K562 (cell line): ENCODE data around the gene PPP6C. TPM values are rescaled to one million over a fixed set of nuclear protein-coding genes. Genes with fewer than 3 reads are reported as not detected.

ENCODE experiments used
- CBX1 ChIP-seq: sonication (generic); IDR thresholded peaks from 2 replicates; pipeline ENCODE4 v1.6.1; 2016; ENCODE audit warnings: antibody characterized with exemption, low read depth, mild to moderate bottlenecking
- HSF4 ChIP-seq: fragments of 250-450 bp; sonication (Bioruptor Pico); IDR thresholded peaks from 2 replicates; pipeline ENCODE4 v2.1.2; 2022; ENCODE audit warnings: mild to moderate bottlenecking, moderate library complexity, borderline replicate concordance
- IFI16 ChIP-seq: fragments of 250-450 bp; sonication (Bioruptor Pico); IDR thresholded peaks from 2 replicates; pipeline ENCODE4 v2.1.2; 2022; ENCODE audit warnings: mild to moderate bottlenecking, inconsistent platforms
- NFRKB ChIP-seq: fragments of 450-650 bp; IDR thresholded peaks from 2 replicates; pipeline ENCODE4 v1.6.1; 2016; ENCODE audit warnings: low read depth
- NR4A1 ChIP-seq, 2 experiments: fragments of 250-450 bp in 1 of 2; fragments of 450-650 bp in 1 of 2; sonication (Bioruptor Pico) in 1 of 2; IDR thresholded peaks; 2 replicates each; pipeline versions ENCODE4 v1.4.0 to v1.6.1; 2016 to 2020; ENCODE audit warnings: mild to moderate bottlenecking in 2 of 2, missing compliant biosample characterization in 1 of 2, missing genetic modification characterization in 1 of 2, moderate library complexity in 1 of 2
- YY1 ChIP-seq, 3 experiments: IDR thresholded peaks; 2 replicates each; pipeline ENCODE4 v1.6.1; 2011; ENCODE audit warnings: low read length in 2 of 3, mild to moderate bottlenecking in 2 of 3, moderate library complexity in 2 of 3, borderline replicate concordance in 1 of 3, control low read depth in 1 of 3, low read depth in 1 of 3; ENCODE audit not compliant: insufficient read depth in 3 of 3, insufficient replicate concordance in 2 of 3, control insufficient read depth in 1 of 3, insufficient read length in 1 of 3; ENCODE audit errors: extremely low read depth in 1 of 3
- polyA plus RNA-seq, 8 experiments: library from polyadenylated mRNA; depleted of rRNA in 4 of 8; stranded (reverse) in 5 of 8; unstranded in 3 of 8; fragments of >200 nt; fragmentation: Nextera tagmentation in 2 of 8; fragmentation: Illumina TruSeq in 1 of 8; extraction: Ambion mirVana in 2 of 8; extraction: Trizol in 1 of 8; gene quantifications; 2 replicates each; pipeline versions ENCODE4 v1.2.1 to v1.2.3, GENCODE V29; 2011 to 2014; ENCODE audit warnings: inconsistent platforms in 1 of 8, missing spikeins in 1 of 8
- total RNA-seq, 7 experiments: library from RNA; depleted of rRNA in 6 of 7; stranded (reverse); fragments of >200 nt in 6 of 7; fragmentation: Illumina TruSeq in 2 of 7; extraction: Trizol in 2 of 7; gene quantifications; 2 replicates each; pipeline versions ENCODE4 v1.2.1 to v1.2.3, GENCODE V29; 2011 to 2021; ENCODE audit warnings: low replicate concordance in 1 of 7
- TF ChIP-seq, protein P1 (sequence below): fragments of 250-450 bp; sonication (Bioruptor Pico); IDR thresholded peaks from 2 replicates; pipeline ENCODE4 v1.9.0; 2021; ENCODE audit warnings: mild to moderate bottlenecking, inconsistent platforms
- TF ChIP-seq, protein P2 (sequence below): fragments of 450-650 bp; conservative IDR thresholded peaks from 2 replicates; pipeline ENCODE4 v1.6.1; 2016; ENCODE audit warnings: missing genetic modification characterization, low read depth, mild to moderate bottlenecking, control low read depth, missing compliant biosample characterization
- TF ChIP-seq, protein P3 (sequence below): sonication (generic); formaldehyde crosslinking; IDR thresholded peaks from 2 replicates; pipeline ENCODE4 v1.8.1; 2023; ENCODE audit warnings: mild to moderate bottlenecking, missing genetic modification reagents

The PPP6C gene
- total and polyA plus RNA-seq, 9 of the 15 experiments (the other 6 are each of a cell fraction or from before 2014, with no cell fraction given) = 18.8 to 44.8 (median 38.3) TPM

DNA sequence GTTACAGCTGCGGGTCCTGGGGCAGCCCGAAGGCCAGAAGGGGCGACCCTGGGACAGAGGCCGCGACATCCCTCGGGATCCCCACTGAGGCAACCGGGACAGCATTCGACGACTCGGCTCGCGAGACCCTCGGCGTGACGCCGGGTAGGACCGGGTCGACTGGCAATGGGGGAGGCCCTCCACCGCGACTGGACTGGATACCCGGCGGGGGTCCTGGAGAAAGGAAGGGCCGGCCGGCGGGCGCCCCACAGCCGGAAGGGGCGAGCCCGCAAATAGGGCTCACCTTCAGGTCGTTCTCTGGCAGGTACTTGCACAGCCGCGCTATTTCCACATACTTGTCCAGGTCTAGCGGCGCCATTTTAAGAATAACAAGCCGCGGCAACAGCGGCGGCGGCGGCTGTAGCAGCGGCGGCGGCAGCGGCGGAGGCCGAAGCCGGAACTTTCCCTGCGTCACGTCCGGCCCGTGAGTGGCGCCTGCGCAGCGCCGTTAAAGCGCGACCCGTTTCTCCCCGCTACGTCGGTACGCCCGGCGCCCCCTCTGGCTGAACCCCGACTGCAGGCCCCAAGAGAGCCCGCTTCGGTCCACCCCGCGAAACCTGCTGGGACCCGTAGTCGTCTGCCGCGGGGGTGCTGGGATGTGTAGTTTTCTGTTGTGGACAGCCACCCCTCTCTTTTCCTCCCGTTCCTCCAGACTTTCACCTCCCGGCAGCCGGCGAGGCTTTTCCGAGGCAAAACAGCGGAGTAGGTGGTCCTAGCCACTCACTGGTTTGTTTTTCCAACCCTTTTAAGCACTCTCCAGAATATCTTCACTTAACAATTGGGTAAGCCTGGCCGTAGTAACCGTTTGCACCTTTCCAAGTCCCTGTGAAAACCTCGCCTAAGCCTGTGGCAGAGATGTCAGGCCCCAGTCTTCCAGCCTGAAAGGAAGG lies at the start of gene PPP6C (continued):
- TF ChIP-seq, protein P1, sequence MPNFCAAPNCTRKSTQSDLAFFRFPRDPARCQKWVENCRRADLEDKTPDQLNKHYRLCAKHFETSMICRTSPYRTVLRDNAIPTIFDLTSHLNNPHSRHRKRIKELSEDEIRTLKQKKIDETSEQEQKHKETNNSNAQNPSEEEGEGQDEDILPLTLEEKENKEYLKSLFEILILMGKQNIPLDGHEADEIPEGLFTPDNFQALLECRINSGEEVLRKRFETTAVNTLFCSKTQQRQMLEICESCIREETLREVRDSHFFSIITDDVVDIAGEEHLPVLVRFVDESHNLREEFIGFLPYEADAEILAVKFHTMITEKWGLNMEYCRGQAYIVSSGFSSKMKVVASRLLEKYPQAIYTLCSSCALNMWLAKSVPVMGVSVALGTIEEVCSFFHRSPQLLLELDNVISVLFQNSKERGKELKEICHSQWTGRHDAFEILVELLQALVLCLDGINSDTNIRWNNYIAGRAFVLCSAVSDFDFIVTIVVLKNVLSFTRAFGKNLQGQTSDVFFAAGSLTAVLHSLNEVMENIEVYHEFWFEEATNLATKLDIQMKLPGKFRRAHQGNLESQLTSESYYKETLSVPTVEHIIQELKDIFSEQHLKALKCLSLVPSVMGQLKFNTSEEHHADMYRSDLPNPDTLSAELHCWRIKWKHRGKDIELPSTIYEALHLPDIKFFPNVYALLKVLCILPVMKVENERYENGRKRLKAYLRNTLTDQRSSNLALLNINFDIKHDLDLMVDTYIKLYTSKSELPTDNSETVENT (CRISPR knock-in tag) = 0 out of 2 replicates have a peak, but pooled peaks have one; percentile 47
- TF ChIP-seq IFI16 (CRISPR knock-in tag) = no peak
- no peak for TF ChIP-seq NR4A1 (CRISPR knock-in tag; IDR thresholded peaks at IDR 0.05)
- TF ChIP-seq NR4A1 (tag; IDR thresholded peaks at IDR 0.05) = no peak
- TF ChIP-seq, protein P2, sequence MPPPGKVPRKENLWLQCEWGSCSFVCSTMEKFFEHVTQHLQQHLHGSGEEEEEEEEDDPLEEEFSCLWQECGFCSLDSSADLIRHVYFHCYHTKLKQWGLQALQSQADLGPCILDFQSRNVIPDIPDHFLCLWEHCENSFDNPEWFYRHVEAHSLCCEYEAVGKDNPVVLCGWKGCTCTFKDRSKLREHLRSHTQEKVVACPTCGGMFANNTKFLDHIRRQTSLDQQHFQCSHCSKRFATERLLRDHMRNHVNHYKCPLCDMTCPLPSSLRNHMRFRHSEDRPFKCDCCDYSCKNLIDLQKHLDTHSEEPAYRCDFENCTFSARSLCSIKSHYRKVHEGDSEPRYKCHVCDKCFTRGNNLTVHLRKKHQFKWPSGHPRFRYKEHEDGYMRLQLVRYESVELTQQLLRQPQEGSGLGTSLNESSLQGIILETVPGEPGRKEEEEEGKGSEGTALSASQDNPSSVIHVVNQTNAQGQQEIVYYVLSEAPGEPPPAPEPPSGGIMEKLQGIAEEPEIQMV (tag) = peak; percentile 78; the same call in 1 of the 2 replicates
- TF ChIP-seq, protein P3, sequence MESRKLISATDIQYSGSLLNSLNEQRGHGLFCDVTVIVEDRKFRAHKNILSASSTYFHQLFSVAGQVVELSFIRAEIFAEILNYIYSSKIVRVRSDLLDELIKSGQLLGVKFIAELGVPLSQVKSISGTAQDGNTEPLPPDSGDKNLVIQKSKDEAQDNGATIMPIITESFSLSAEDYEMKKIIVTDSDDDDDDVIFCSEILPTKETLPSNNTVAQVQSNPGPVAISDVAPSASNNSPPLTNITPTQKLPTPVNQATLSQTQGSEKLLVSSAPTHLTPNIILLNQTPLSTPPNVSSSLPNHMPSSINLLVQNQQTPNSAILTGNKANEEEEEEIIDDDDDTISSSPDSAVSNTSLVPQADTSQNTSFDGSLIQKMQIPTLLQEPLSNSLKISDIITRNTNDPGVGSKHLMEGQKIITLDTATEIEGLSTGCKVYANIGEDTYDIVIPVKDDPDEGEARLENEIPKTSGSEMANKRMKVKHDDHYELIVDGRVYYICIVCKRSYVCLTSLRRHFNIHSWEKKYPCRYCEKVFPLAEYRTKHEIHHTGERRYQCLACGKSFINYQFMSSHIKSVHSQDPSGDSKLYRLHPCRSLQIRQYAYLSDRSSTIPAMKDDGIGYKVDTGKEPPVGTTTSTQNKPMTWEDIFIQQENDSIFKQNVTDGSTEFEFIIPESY (CRISPR knock-in tag) = peak; percentile 82
- TF ChIP-seq NFRKB = 0 out of 2 replicates have a peak, but pooled peaks have one; percentile 47
- TF ChIP-seq CBX1 = peak; percentile 94; the same call in 1 of the 2 replicates
- peak; percentile 41 to 92 (median 89) for TF ChIP-seq YY1 (IDR thresholded peaks at IDR 0.05; ENCODE audit: borderline replicate concordance in 1 of 3, control insufficient read depth in 1 of 3, extremely low read depth in 1 of 3, insufficient read depth in 3 of 3, insufficient read length in 1 of 3, insufficient replicate concordance in 2 of 3, low read depth in 1 of 3, low read length in 2 of 3)
- no peak for TF ChIP-seq HSF4
